ENCODE results near the gene G2E3.

GRCh38 chr14:30597504-30597903 is 38.5 kb downstream of the G2E3 start:
- TF ChIP-seq CTCF (conservative IDR thresholded peaks at IDR 0.05; ENCODE audit: low read depth in 2 of 2) (no peak), EZH2 (IDR thresholded peaks at IDR 0.05; ENCODE audit: low read depth, unreplicated experiment) (no peak), POLR2AphosphoS5 (IDR thresholded peaks at IDR 0.05; ENCODE audit: low read depth) (no peak), JUNB (IDR thresholded peaks at IDR 0.05; ENCODE audit: unreplicated experiment) (no peak), EZH2phosphoT487 (IDR thresholded peaks at IDR 0.05; ENCODE audit: unreplicated experiment) (no peak), ZNF114 (CRISPR knock-in tag; IDR thresholded peaks at IDR 0.05) (no peak)
- TF ChIP-seq, protein P1, sequence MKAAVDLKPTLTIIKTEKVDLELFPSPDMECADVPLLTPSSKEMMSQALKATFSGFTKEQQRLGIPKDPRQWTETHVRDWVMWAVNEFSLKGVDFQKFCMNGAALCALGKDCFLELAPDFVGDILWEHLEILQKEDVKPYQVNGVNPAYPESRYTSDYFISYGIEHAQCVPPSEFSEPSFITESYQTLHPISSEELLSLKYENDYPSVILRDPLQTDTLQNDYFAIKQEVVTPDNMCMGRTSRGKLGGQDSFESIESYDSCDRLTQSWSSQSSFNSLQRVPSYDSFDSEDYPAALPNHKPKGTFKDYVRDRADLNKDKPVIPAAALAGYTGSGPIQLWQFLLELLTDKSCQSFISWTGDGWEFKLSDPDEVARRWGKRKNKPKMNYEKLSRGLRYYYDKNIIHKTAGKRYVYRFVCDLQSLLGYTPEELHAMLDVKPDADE (IDR thresholded peaks at IDR 0.05), result no peak
